ENCODE data around the gene CDC42SE2. TPM values are rescaled to one million over a fixed set of nuclear protein-coding genes. Genes with fewer than 3 reads are reported as not detected.

CDC42SE2 gene
- polyA plus RNA-seq, 1 experiment, result 6.7 TPM

- Histone ChIP-seq H3K4me3 (ENCODE audit: low read depth, low read length) (no peak overlapping the region), H3K36me3 (ENCODE audit: control insufficient read depth, insufficient read depth, low read length) (no peaks in the 10 kb centered on the region), H3K27me3 (ENCODE audit: control insufficient read depth, insufficient read depth, low read length) (no peaks in the 10 kb centered on the region)
- TF ChIP-seq CTCF (IDR thresholded peaks at IDR 0.05; ENCODE audit: insufficient read depth, low read depth, low read length), result no peak
- DNase-seq (ENCODE audit: low read depth), result no peak
- POLR2A ChIA-PET, result no interaction called here
- CTCF ChIA-PET, result no interaction called here
Observed at GRCh38 chr5:131258733-131259132, 5.1 kb upstream of the CDC42SE2 start.

DNA sequence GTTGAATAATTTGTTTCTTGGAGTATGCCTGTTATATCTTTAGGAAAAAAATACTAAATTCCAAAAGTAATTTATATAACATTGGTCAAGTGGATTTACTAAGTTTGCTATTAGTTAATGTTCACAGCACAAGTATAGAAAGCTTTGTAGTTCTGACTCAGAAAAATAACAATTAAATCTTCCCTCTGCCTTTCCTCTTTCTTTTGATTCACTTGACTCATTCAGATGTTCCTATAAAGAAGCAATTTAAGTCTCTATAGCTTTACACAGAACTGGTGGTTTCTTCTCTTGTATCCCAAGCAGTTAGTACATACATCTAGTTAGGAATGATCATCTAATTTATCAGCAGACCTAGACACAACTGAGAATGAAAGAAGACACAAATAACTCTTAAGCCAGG, 4.5 kb upstream of the CDC42SE2 start:
- H3K4me3 ChIP-seq (ENCODE audit: low read depth, low read length), result no peak overlapping the region
- no peak for DNase-seq (ENCODE audit: low read depth)
- no peak for TF ChIP-seq CTCF (IDR thresholded peaks at IDR 0.05; ENCODE audit: insufficient read depth, low read depth, low read length)
- no peaks in the 10 kb centered on the region for H3K27me3 ChIP-seq (ENCODE audit: control insufficient read depth, insufficient read depth, low read length)
- ChIA-PET CTCF (no interaction called here), POLR2A (no interaction called here)
- H3K36me3 ChIP-seq (ENCODE audit: control insufficient read depth, insufficient read depth, low read length), result no peaks in the 10 kb centered on the region

DNA sequence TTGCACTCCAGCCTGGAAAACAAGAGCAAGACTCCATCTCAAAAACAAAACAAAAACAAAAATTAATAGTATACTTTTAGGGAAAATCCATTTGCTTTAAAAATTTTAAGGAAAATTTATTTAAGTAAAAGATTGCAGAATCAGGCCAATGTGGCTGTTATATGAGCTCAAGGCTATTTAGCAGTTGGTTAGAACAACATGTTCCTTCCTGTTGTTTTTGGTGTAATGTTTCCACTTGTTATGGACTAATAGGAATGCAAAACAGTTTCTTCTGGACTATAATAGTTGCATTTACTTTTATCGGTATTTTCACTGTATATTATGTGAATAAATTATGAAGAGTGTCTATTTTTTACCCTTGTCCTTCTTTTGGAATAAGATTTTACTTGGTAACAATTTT, 3.0 kb upstream of the CDC42SE2 start:
- DNase-seq (ENCODE audit: low read depth), result no peak
- ChIA-PET POLR2A (no interaction called here), CTCF (no interaction called here)
- H3K27me3 ChIP-seq (ENCODE audit: control insufficient read depth, insufficient read depth, low read length), result no peaks in the 10 kb centered on the region
- H3K36me3 ChIP-seq (ENCODE audit: control insufficient read depth, insufficient read depth, low read length), result no peaks in the 10 kb centered on the region
- no peak overlapping the region for H3K4me3 ChIP-seq (ENCODE audit: low read depth, low read length)
- no peak for TF ChIP-seq CTCF (IDR thresholded peaks at IDR 0.05; ENCODE audit: insufficient read depth, low read depth, low read length)

- no peak for DNase-seq (ENCODE audit: low read depth)
- Histone ChIP-seq H3K27me3 (ENCODE audit: control insufficient read depth, insufficient read depth, low read length) (no peaks in the 10 kb centered on the region), H3K36me3 (ENCODE audit: control insufficient read depth, insufficient read depth, low read length) (no peaks in the 10 kb centered on the region), H3K4me3 (ENCODE audit: low read depth, low read length) (no peak overlapping the region)
- TF ChIP-seq CTCF (IDR thresholded peaks at IDR 0.05; ENCODE audit: insufficient read depth, low read depth, low read length), result no peak
- ChIA-PET CTCF (interaction anchor here (0.7 kb wide), 1 partner anchor 9 kb away, joined by 4 read pairs; no protein-coding TSS in a partner anchor), POLR2A (no interaction called here)
Observed at GRCh38 chr5:131261483-131261882, 2.4 kb upstream of the CDC42SE2 start.

DNA sequence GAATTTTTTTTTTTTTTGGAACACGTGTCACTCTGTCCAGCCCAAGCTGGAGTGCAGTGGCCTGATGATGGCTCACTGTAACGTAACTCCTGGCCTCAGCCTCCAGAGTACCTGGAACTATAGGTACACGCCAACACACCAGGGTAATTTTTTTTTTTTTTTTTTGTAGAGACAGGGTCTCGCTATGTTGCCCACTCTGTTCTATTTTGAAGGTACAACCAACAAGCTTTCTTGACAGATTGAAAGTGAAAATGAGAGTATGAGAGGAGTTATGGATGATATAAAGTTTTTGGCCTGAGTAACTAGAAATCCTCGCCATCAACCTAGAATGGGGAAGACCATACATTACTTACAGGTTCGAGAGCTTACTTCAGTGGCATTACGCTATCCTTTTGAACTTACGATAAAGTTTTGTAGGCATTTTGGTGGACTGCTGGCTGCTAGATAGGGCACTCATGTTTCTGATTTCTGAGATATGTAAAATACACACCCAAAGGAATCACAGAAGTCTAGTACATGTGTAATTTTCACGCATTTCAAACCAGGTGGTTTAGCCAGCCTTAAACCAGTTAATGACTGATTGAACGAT, 806 bp upstream of the CDC42SE2 start:
- no peak for DNase-seq (ENCODE audit: low read depth)
- no peak for TF ChIP-seq CTCF (IDR thresholded peaks at IDR 0.05; ENCODE audit: insufficient read depth, low read depth, low read length)
- no peaks in the 10 kb centered on the region for H3K27me3 ChIP-seq (ENCODE audit: control insufficient read depth, insufficient read depth, low read length)
- peak overlapping the region; percentile 81 for H3K4me3 ChIP-seq (ENCODE audit: low read depth, low read length)
- no peaks in the 10 kb centered on the region for H3K36me3 ChIP-seq (ENCODE audit: control insufficient read depth, insufficient read depth, low read length)
- ChIA-PET POLR2A (no interaction called here), CTCF (interaction anchor here (1.5 kb wide), 1 partner anchor 119 kb away, joined by 5 read pairs; no protein-coding TSS in a partner anchor)

All from BJ (cell line).